HG03439 (cell line): ENCODE results near the gene STOX2.
"Not testable (repeated sequence)": the region's sequence is repeated elsewhere in the genome, so short reads cannot be mapped to it uniquely, and the experiment has no call there.

ENCODE experiments used
- ATAC-seq: cut with Tn5 transposase; IDR thresholded peaks from one replicate; pipeline ENCODE4 v1.9.1; 2021; ENCODE audit warnings: mild to moderate bottlenecking, moderate library complexity; ENCODE audit not compliant: unreplicated experiment

STOX2 gene

DNA sequence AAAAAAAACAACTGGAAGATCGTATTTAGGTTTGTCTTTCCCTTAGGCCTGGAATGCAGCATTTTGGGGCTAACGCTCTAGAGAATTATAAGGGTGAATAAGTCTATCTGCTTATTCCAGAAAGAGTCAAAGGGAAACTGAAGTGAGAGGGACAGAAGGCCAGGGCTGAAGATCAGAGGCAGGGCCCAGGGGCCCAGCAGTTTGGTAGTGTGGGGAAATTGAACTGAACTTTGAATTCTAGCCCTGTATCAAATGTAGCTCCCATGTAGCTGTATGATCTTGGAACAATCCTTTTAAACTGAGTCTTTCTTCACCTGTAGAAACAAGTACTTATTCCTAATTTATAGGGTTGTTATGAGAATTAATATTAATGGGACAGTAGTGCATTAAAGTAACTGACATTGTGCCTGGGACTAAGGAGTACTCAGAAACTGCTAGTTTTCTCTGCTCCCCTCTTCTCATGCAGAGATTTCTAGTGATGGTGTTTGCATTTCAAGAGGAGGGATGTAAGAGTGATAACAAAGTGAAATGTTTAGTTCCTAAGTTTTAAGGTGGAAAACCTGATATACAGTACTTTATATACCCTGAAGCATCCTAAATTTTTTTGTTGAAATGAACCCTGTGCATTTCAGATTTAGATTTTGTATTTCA, 30.4 kb downstream of the STOX2 start:
- no peak for ATAC-seq

DNA sequence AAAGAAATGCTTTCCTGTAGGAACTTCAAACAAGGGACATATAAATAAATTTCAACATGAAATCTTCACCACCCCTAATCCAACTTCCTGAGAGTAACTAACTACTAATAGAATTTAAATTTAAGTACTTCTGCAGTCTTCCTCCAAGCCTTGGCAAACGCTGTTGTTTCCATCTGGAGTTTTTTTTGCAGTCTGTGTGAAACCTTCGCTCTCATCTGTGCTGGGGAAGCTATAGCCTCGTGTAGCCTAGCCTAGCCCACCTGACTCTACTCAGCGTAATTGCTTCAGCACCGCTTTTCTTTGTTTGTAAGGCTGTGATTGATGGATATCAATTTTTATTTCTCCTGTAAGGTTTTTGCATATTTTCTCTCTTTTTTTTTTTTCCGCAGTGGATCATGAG, 30.9 kb downstream of the STOX2 start:
- ATAC-seq = no peak

DNA sequence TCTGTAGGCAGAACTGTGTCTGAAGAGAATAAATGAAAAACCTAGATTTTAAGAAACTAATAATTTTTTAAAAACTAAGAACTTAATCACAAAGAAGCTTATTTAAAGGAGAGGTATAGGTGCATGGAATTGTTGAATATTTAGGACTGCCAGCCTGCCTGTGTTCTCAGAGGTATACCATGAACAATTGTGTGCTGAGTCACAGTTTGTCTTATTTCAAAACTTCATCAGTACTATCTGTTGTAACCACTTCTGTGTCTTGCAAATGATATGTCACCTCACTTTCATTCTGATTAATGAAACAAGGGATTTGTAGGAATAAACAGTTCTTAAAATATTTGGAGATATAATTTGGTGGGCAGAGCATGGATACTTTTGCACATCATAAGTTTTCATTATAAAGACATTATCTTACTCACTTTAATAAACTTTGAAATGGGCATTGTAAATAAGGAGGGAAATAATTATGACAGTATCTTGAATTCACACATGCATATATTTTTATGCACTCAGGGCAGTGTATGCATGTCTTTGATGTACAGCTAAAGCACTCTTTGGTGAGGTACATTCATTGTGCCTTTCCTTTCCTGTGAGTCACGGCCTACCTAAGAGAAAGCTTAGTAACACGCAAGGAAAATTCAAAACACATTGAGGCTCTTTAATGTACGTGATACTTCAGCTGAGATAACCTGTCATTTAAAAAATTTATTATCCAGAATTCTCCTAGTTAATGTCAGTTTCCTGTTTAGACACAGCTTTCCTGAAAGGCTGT, 31.7 kb downstream of the STOX2 start:
- ATAC-seq = no peak

DNA sequence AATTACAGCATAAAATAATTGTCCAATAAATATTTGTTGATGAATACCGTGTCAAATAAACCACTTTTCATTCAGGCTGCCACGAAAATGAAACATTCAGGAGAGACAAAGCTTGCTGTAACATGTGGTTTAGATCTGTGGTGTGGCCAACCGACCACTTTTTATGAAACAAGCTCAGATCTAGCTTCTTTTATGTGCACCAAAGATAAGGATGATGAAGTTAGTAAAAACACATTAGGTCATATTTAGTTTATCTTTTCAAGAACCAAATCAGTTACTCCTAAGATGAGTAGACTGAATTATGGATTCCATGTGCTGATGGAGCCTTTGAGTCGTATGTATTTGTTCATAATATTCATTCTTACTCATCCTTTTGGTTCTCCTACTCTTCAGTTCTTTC, 35.8 kb downstream of the STOX2 start:
- no peak for ATAC-seq

DNA sequence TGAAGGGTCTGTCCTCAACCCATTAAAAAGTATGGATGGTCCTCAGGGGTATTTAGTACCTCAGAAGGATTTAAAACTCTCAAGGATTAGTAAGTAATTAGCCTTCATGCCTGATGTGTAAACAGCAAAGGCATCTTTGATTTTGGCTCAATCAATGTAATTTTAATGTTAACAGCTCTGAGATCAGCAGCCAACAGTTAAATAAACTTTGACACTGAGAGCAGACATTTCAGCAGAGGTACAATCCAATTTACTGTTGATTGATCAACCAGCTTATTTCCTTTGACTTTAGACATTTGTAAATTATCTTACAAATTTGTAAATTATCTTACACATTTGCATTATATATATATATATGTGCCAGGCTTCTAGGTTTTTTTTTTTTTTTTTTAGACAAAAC, 36.9 kb downstream of the STOX2 start:
- no peak for ATAC-seq

DNA sequence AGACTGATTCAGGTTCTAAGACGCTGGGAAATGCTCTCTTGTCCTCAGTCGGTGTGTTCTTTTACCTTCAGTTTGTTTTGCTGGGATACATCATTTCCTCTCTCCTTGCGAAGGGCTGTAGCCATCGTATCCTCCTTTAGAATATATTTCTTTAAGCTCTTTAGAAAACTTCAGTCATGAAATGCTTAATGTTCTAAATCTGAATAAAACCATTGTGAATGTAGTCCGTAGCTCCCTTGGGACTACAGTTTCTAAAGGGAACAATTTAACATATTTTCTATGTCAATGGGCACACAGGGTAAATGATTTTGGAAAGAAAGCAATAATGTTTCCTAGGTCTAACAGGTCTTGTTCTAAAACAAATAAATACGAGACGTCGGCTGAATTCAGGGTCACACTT, 40.6 kb downstream of the STOX2 start:
- no peak for ATAC-seq

DNA sequence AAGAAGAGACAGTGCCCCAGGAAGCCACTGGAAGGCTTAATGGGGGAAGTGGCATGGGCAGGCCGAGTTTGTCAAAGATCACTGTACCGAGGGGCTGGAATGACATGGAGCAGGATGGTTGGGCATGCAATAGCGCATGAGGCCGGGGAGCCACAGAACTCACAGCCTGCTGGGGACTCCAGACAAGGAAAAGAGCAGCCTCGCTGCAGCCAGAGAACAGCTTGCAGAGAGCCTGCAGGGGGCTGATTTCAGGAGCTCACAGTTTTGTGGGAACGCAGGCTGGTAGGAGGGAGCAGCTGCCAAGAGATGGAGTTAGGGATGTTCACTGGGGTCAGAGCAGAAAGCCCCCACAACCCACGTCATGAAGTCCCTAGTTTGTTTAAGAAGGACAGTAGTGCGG, 45.4 kb downstream of the STOX2 start:
- no peak for ATAC-seq

DNA sequence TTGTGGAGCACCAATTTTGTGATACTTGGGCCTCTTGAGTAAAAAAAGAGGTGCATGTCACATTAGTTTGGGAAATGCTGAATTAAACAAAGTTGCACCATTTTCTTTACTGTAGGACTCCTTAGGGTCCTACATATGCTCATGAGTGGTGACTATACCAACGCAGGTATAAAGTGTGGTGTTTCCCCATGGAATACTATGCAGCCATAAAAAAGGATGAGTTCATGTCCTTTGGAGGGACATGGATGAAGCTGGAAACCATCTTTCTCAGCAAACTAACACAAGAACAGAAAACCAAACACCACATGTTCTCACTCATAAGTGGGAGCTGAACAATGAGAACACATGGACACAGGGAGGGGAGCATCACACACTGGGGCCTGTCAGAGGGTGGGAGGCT, 47.5 kb downstream of the STOX2 start:
- ATAC-seq = not testable (repeated sequence)

DNA sequence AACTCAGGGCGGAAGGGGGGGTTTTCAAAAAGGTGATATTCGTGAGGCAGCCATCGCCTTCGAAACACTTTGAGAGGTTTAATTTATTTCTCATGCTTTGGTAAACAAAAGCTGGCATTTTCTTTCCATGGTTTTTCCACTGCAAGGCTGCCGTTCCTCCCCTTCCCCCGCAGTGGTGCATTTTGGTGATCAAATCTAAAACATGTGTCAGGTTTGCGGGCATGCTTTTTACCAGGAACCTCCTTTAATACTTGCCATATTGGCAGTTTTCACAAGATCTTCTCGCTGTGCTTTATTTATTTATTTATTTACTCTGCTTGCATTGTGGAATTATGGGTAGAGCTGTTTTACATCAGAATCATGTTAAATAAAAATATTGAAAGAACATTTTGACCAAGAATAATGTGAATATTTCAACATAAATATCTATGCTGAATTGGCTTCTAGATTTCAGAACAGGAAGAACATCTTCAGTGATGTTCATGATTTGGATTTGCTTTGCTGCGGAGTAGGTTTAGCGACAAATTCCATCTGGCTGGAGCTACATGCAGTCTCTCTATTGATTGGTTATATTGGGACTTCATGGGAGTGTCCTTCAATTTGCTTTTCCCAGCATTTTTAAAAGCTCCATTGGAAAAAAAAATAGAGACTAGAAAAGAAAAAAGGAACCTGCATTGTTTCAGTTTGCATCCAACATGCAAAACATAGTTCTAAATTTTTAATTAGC, 54.4 kb downstream of the STOX2 start:
- no peak for ATAC-seq

DNA sequence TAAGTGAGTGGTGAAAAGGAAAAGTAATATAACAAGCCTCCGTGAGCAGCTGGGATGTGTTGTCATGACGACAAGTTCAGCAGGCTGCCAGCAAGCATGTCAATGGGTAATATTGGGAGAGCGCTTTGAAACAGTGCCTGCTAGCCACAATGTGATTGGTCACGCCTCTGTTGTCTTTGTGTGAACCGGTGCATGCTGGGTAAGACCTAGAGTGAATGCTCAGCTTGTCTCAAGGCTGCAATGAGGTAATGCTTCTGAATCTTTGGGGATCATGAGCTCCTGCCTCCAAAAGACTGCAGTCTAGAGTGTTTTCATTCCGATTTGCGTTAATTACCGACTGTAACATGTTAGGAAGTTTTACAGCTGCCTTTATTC, 54.9 kb downstream of the STOX2 start:
- ATAC-seq = no peak

DNA sequence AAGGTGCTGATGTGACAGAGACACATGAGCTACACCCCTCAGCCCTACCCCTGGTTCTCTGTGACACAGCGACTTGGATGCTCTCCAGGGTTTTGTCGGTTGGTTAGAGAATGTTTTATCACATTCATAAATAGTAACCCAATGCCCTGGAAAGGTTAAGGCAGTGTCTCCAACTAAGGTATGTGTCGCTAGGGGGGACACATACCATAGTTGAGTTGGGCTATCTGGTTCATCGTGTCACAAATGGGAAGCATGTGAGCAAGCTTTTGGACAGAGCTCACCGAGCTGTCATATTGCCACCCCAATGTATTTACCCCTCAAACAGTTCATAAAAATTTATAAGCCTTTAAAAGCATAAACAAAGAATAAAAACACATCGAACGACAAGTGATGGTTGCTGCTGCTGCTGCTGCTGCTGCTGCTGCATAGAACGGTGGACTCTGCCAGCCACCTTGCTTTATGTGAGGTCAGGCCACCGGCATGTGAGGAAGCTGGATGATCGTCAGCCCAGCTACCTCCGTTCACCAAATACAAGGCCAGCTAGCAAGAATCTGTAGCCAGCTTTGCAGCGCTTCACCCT, 55.9 kb downstream of the STOX2 start:
- no peak for ATAC-seq

DNA sequence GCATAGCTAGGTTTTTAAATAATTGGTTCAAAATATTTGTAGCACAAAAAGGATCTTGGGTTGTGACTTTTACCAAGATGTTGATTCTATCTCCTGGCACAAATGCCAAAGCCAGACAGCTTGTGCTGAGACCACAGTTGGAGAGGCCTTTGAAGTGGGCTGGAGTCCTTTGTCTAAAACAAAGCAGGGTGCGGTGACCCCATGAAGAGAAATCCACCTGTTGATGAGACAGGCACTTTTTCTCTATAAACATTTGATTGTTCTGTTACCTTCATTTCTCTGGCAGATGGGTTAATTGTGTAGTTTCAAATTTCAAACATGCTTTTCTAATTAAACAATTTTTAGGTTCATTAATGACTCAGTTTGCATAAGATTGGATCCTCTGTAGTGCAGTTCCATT, 56.7 kb downstream of the STOX2 start:
- no peak for ATAC-seq

DNA sequence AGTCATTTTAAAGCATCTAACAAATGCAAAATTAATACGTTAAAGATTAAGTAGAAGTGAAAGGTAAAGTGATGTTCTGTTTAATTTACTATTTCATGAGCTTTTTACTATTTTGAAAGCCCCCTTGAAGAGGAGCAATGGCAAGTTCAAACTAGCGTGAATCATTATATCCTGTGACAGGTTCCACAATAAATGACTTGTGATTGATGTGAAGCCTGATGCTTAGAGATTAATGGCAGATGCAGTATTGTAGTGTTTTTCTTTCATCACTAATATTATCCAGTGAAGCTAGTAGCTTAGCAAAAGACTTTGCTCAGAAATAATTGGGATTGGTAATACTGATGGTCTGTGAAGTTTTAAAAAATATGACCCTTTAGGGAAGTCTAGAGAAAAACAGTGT, 57.3 kb downstream of the STOX2 start:
- no peak for ATAC-seq

DNA sequence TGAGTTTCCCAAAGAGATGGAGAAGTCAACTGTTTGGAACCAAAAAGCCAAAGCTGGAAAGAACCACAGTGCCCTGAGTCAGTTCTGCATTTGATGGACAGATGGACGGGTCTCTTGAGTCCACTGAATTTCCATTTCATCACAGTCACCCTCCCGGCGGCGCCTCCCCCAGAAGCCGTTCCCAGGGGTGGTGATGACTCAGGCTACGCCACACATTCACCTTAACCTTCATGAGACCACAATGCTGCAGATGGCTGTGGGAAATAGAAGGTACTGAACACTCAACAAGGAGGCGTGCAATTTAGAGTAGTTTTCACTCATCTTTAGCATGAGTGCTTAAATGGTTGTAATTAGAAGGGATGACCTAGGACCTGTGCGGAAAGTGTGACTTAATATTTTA, 61.3 kb downstream of the STOX2 start:
- no peak for ATAC-seq

DNA sequence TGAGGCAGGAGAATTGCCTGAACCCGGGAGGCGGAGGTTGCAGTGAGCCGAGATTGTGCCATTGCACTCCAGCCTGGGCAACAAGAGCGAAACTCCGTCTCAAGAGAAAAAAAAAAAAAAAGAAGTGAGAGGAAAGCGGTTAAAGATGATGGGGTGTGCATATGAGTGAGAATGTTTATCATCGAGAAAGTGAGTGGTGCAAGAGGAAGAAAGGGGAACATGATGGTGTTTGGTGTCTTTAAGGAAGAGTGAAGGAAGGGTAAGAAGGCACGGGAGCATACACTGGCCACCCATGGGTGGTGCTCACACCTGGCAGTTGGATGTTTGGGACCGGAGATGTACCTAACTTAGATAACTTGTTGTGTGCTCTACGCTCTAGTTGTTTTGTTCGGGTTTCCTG, 62.2 kb downstream of the STOX2 start:
- no peak for ATAC-seq

DNA sequence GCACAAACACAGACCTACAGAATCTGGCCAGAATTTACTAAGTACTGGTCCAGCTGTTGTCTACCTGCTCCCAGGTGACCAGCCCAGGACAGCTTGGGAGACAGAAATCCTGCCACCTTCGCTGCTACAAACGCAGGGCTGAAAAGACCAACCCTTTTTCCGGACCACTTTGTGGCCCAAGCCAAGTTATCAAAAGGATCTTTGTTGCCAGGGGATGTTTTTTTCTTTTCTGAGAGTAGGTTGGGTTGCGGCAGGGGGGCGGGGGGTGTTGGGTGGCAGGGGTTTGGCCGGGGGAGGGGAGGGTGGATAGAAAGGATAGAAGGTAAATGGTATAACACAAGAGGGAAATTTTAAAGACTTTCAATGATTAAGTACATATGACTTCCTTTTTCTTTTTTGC, 63.4 kb downstream of the STOX2 start:
- no peak for ATAC-seq

DNA sequence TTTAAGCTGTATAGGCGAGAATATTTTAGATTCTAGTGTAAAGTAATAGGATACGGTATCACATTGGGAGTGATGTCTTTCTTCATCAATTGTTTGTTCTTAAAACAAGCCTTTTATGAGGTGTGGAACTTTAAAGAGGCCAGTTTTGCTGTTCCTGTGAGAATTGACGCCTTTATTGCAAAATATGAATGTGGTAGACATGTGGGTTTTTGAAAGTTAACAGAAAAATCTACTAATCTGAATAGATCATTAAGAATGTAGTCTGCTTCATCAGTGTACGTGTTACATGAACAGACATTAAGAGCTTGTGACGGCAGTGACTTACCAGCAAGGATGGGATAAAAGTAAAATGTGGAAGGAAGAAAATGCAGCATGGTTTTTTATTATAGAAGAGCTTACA, 63.8 kb downstream of the STOX2 start:
- no peak for ATAC-seq

DNA sequence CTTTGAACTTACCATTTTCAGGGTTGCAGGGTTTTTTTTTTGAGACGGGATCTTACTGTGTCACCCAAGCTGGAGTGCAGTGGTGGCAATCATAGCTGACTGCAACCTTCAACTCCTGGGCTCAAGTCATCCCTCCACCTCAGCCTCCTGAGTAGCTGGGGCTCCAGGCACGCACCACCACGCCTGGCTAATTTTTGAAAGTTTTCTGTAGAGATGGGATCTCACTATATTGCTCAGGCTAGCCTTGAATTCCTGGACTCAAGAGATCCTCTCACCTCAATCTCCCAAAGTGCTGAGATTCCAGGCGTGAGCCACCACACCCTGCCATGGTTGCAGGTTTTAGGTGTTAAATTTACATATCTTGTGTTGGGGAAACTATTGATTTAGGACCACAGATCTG, 64.5 kb downstream of the STOX2 start:
- no peak for ATAC-seq

DNA sequence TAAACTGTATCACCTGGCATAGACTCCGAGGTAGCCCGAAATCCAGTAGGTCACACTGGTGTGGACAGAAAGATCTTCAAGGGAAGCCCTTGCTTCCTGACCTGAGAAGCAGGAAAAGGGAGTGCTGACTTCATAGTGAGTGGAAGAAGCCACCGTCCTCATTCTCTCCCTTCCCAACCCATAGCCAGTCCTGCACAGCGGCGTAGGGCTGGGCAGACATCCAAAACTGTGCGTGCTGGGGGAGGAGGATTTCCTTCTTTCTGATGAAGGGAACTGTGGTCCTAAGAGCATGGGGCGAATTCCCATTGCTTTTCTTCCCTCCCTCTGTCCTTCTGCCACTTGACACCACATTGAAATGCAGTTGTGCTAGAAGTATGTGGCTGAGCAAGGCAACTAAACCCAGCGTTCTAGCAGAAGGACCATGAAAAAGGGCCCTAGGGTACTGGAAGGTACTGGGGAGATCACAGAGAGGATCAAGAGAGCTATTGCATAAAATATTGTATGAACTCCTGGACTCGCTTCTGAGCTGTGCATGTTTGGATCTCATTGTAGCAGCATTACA, 66.9 kb downstream of the STOX2 start:
- no peak for ATAC-seq

DNA sequence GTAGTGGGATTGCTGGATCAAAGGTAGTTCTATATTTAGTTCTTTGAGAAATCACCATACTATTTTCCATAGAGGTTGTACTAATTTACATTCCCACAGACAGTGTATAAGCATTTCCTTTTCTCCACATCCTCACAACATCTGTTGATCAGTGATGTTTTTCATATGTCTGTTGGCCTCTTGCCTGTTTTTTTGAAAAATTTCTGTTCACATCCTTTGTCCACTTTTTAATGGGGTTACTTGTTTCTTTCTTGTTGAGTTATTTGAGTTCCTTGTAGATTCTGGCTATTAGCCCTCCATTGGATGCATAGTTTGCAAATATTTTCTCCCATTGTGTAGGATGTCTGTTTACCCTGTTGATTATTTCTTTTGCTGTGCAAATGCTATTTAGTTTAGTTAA, 72.6 kb downstream of the STOX2 start:
- no peak for ATAC-seq

DNA sequence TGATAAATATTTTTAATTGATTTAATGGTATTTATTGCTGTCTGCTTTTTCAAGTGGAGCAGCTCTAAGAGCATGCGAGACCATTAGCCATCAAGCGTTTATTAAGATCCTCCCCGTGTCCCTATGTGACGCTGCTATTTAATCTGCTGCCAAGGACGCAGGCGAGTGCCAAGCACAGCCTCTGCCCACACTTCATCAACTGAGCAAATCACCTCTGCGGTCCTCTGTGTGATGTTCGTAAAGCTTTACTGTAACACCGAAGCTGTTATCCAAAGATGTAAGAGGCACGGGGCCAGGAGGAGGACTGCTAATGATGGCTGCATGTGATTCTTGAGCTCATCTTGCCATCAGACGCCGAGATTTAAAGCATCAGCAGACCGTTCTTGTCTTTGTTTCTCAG, 79.5 kb downstream of the STOX2 start:
- no peak for ATAC-seq

DNA sequence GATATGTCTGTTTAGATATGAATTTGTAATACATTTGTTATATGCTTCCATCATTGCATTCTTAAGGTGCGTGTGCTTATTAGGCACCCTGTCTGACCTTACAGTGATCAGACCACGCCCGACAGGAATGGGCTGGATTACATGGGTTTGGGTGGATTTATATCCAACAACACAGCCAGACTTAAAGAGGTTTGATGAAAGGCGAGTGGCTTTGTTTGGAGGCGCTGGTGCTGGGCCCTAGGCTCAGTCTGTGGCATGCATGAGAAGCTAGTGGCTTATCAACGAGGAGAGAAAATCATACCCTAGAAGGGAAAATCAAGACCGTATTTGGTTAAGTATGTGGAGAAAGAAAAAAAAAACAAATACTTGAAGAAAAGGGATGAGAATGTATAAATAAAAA, 80.7 kb downstream of the STOX2 start:
- no peak for ATAC-seq
